ENCODE measurements around the gene MGAT5. TPM values are rescaled to one million over a fixed set of nuclear protein-coding genes. Genes with fewer than 3 reads are reported as not detected.

MGAT5 gene, protein sequence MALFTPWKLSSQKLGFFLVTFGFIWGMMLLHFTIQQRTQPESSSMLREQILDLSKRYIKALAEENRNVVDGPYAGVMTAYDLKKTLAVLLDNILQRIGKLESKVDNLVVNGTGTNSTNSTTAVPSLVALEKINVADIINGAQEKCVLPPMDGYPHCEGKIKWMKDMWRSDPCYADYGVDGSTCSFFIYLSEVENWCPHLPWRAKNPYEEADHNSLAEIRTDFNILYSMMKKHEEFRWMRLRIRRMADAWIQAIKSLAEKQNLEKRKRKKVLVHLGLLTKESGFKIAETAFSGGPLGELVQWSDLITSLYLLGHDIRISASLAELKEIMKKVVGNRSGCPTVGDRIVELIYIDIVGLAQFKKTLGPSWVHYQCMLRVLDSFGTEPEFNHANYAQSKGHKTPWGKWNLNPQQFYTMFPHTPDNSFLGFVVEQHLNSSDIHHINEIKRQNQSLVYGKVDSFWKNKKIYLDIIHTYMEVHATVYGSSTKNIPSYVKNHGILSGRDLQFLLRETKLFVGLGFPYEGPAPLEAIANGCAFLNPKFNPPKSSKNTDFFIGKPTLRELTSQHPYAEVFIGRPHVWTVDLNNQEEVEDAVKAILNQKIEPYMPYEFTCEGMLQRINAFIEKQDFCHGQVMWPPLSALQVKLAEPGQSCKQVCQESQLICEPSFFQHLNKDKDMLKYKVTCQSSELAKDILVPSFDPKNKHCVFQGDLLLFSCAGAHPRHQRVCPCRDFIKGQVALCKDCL
- total RNA-seq = 54.4 TPM
- long read RNA-seq, partial matches to known transcripts = 0 of 50 reads
- long read RNA-seq, other reads (novel, unspliced or antisense) = 50 of 50 reads

DNA sequence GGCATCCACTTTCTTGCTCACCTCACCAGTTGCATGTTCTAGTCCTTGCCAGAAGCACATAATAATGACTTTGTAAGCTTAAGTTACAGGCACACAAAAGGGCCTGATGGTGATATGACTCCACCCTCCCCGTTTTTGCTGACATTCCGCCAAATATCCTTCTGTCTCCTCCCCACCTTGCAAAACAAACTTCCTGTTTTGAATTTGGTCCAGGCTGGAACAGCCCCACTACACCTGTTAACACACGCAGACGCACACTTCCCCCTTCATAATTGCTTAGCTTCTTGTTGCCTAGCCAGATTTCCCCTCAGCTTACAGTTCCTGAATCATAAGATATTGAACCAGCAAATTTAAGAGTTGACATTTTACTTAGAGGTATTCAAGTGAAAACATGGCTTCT, at the start of gene MGAT5:
TSS of gene MGAT5 (plus strand) at position 269 of the 400 bp plus-strand sequence. CDS start 332 bp downstream, outside the sequence.
- Histone ChIP-seq H3K36me3 (no peaks in the 10 kb centered on the region), H3K4me3 (no peak within 1 kb of the TSS), H3K9me3 (no peaks in the 10 kb centered on the region), H3K27me3 (no peaks in the 10 kb centered on the region), H3K27ac (no peak within 1 kb of the TSS), H3K4me1 (peaks cover 22% of the 10 kb centered on the region)
- ATAC-seq = peak; percentile 80
- intact Hi-C loops (cut with DNase I) = no loop called here
- TF ChIP-seq, protein P1, sequence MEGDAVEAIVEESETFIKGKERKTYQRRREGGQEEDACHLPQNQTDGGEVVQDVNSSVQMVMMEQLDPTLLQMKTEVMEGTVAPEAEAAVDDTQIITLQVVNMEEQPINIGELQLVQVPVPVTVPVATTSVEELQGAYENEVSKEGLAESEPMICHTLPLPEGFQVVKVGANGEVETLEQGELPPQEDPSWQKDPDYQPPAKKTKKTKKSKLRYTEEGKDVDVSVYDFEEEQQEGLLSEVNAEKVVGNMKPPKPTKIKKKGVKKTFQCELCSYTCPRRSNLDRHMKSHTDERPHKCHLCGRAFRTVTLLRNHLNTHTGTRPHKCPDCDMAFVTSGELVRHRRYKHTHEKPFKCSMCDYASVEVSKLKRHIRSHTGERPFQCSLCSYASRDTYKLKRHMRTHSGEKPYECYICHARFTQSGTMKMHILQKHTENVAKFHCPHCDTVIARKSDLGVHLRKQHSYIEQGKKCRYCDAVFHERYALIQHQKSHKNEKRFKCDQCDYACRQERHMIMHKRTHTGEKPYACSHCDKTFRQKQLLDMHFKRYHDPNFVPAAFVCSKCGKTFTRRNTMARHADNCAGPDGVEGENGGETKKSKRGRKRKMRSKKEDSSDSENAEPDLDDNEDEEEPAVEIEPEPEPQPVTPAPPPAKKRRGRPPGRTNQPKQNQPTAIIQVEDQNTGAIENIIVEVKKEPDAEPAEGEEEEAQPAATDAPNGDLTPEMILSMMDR (IDR thresholded peaks at IDR 0.05) = no peak
- no peak for DNase-seq

DNA sequence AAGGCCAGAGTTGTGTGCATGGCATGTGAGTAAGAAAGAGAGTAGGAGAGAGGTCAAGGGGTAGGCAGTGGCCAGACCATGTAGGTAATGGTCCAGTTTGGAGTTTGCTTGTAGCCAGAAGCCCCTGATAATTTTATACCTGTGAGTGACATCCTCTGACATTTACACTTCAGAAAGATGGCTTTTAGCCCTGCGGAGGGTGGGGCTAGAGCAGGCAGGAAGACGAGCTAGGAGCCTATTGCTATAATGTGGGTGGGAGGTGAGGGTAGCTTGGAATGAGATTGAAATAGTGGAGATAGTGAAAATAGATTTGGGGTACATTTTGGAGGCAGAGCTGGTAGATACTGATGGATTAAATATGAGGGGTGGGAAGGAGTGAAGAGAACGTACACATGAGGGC, 48.8 kb upstream of the MGAT5 start:
- Histone ChIP-seq H3K4me3 (no peak overlapping the region), H3K27ac (no peak overlapping the region), H3K4me1 (peaks cover 31% of the 10 kb centered on the region)

DNA sequence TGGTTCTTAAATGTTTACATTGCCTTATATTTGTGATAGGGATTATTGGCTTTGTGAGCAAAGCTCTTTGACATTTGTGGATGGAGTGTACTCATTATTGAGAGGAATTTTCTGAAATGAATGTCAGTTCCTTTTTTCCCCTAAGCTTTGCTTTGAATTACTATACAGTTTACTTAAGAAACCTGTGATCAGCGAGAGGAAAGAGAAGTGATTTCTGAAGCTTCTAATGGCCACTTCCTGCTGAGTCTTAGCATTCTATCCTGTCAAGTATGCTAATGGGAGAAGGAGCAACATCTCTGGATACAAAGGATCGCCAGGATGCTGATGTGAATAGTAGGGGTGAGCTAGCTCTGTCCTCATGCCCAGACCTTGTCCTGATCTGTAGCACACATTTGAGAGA, 47.8 kb upstream of the MGAT5 start:
- TF ChIP-seq, protein P1 (IDR thresholded peaks at IDR 0.05) = no peak
- Histone ChIP-seq H3K4me3 (no peak overlapping the region), H3K27me3 (no peaks in the 10 kb centered on the region), H3K27ac (no peak overlapping the region), H3K4me1 (peaks cover 31% of the 10 kb centered on the region), H3K36me3 (no peaks in the 10 kb centered on the region), H3K9me3 (no peaks in the 10 kb centered on the region)
- intact Hi-C loops (cut with DNase I) = no loop called here
- ATAC-seq = peak; percentile 53
- no peak for DNase-seq

More for the DNA sequence above, 48.8 kb upstream of the MGAT5 start:
- Histone ChIP-seq H3K9me3 (no peaks in the 10 kb centered on the region), H3K27me3 (no peaks in the 10 kb centered on the region), H3K36me3 (no peaks in the 10 kb centered on the region)
- intact Hi-C loops (cut with DNase I) = no loop called here
- no peak for DNase-seq
- no peak for ATAC-seq
- TF ChIP-seq, protein P1 (IDR thresholded peaks at IDR 0.05) = no peak

DNA sequence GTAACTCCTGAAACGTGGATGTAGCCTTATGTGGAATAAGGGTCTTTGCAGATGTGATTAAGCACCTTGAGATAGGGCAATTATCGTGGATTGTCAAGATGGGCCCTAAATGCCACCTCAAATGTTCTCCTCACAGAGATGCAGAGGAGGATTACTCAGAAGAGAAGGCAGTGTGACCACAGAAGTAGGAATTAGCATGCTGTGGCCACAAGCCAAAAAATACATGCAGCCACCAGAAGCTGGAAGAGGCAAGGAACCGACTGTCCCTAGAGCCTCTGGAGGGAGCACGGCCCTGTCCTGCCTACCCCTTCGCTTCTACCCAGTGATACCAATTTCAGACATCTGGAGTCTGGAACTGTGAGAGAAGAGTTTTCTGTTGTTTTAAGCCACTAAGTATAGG, 47.3 kb upstream of the MGAT5 start:
- TF ChIP-seq, protein P1 (IDR thresholded peaks at IDR 0.05) = no peak
- ATAC-seq (peak; percentile 31), DNase-seq (no peak)
- H3K36me3 ChIP-seq = no peaks in the 10 kb centered on the region
- no peak overlapping the region for H3K4me3 ChIP-seq
- intact Hi-C loops (cut with DNase I) = no loop called here
- no peaks in the 10 kb centered on the region for H3K9me3 ChIP-seq
- H3K27me3 ChIP-seq = no peaks in the 10 kb centered on the region
- H3K27ac ChIP-seq = no peak overlapping the region
- H3K4me1 ChIP-seq = peaks cover 31% of the 10 kb centered on the region

DNA sequence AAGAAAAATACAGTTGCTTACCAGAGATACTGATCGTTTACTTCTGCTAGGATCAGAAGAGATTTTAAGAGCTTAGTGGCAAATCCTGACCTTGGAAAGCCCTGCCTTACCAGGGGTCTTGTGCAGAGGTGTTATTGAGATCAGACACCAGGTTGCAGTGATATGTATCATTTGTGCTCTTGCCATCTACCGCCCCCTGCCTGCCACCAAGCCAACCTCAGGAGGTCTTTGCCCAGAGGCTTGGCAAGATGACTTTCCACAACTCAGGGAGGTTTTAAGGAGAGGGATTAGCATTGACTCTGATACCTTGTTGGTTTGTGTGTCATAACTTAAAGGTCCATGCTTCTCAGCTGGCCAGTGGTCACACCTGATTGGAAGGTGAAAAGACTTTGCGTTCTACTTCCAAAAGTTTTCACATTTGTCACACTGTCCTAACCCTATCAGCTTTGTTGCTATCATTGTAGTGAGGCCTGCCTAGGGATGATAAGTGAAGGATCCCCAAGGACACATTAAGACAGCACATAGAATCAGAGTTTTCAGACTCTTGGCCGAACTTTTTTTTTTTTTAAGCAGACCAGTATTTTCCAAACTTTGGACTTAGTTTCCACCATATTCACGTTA, 46.2 kb upstream of the MGAT5 start:
- Histone ChIP-seq H3K36me3 (no peaks in the 10 kb centered on the region), H3K9me3 (no peaks in the 10 kb centered on the region), H3K27me3 (no peaks in the 10 kb centered on the region), H3K27ac (no peak overlapping the region), H3K4me1 (peaks cover 31% of the 10 kb centered on the region), H3K4me3 (no peak overlapping the region)
- TF ChIP-seq, protein P1 (IDR thresholded peaks at IDR 0.05) = peak; percentile 70
- ATAC-seq = peak; percentile 92
- DNase-seq = peak; percentile 80
- intact Hi-C loops (cut with DNase I) = no loop called here

Data from upper lobe of right lung (tissue), 1 donor.